H1 (cell line): ENCODE data around the gene TMSB10. TPM values are rescaled to one million over a fixed set of nuclear protein-coding genes. Genes with fewer than 3 reads are reported as not detected.

Source experiments
- BCL11A ChIP-seq, 2 experiments: IDR thresholded peaks; one replicate each; pipeline ENCODE4 v1.6.1; 2011; ENCODE audit warnings: low read depth in 2 of 2, low read length in 2 of 2, mild to moderate bottlenecking in 2 of 2
- CEBPB ChIP-seq: IDR thresholded peaks from 2 replicates; pipeline ENCODE4 v1.6.1; 2012; ENCODE audit warnings: low read depth, low read length
- CHD2 ChIP-seq: IDR thresholded peaks from 2 replicates; pipeline ENCODE4 v1.6.1; 2012; ENCODE audit warnings: low read length, improper control_type of control experiment
- CTBP2 ChIP-seq: IDR thresholded peaks from 2 replicates; pipeline ENCODE4 v1.7.0; 2011; ENCODE audit warnings: borderline replicate concordance, mild to moderate bottlenecking, moderate library complexity, mixed read lengths, low read length; ENCODE audit not compliant: insufficient read depth, insufficient read length
- FOSL1 ChIP-seq: IDR thresholded peaks from 2 replicates; pipeline ENCODE4 v1.6.1; 2011; ENCODE audit warnings: mild to moderate bottlenecking, low read depth, low read length, moderate library complexity; ENCODE audit not compliant: insufficient read depth
- GABPA ChIP-seq: IDR thresholded peaks from 2 replicates; pipeline ENCODE4 v1.6.1; 2011; ENCODE audit warnings: mild to moderate bottlenecking, low read length, moderate library complexity, borderline replicate concordance; ENCODE audit not compliant: insufficient read depth
- GTF2F1 ChIP-seq: IDR thresholded peaks from 2 replicates; pipeline ENCODE4 v1.6.1; 2012; ENCODE audit warnings: low read depth, low read length, improper control_type of control experiment, borderline replicate concordance
- KDM5A ChIP-seq: fragments of 200-600 bp; IDR thresholded peaks from 2 replicates; pipeline ENCODE4 v1.7.1; 2012; ENCODE audit warnings: mild to moderate bottlenecking, low read length, inconsistent platforms, mixed read lengths
- MAFK ChIP-seq: IDR thresholded peaks from 2 replicates; pipeline ENCODE4 v1.6.1; 2012; ENCODE audit warnings: low read depth, mild to moderate bottlenecking, improper control_type of control experiment, low read length
- MAX ChIP-seq: IDR thresholded peaks from 2 replicates; pipeline ENCODE4 v1.6.1; 2012; ENCODE audit warnings: inconsistent platforms
- NANOG ChIP-seq: IDR thresholded peaks from 2 replicates; pipeline ENCODE4 v1.6.1; 2011; ENCODE audit warnings: low read length, low read depth, mild to moderate bottlenecking, inconsistent platforms; ENCODE audit not compliant: insufficient read depth, poor library complexity, severe bottlenecking
- PHF8 ChIP-seq: fragments of 200-600 bp; sonication (generic); conservative IDR thresholded peaks from 2 replicates; pipeline ENCODE4 v1.7.1; 2012; ENCODE audit warnings: low read depth, mild to moderate bottlenecking, inconsistent platforms, low read length, moderate library complexity
- POLR2A ChIP-seq, 2 experiments: IDR thresholded peaks; 1 replicate in 1 of 2; 2 replicates in 1 of 2; pipeline ENCODE4 v1.6.1; 2011; ENCODE audit warnings: low read depth in 2 of 2, low read length in 2 of 2, mild to moderate bottlenecking in 2 of 2; ENCODE audit errors: control extremely low read depth in 1 of 2
- RNF2 ChIP-seq: fragments of 200-900, 300-1000 bp; sonication (generic); IDR thresholded peaks from 2 replicates; pipeline ENCODE4 v1.7.1; 2016; ENCODE audit warnings: borderline replicate concordance, low read depth, mild to moderate bottlenecking, antibody characterized with exemption, low read length; ENCODE audit not compliant: poor library complexity, severe bottlenecking; ENCODE audit errors: missing control alignments
- RXRA ChIP-seq: IDR thresholded peaks from 2 replicates; pipeline ENCODE4 v1.6.1; 2011; ENCODE audit warnings: low read depth, mild to moderate bottlenecking, low read length, moderate library complexity; ENCODE audit not compliant: insufficient read depth
- SIN3A ChIP-seq, 2 experiments: IDR thresholded peaks in 1 of 2; conservative IDR thresholded peaks in 1 of 2; 2 replicates each; pipeline ENCODE4 v1.6.1; 2011 to 2012; ENCODE audit warnings: low read length in 2 of 2, improper control_type of control experiment in 1 of 2, low read depth in 1 of 2, mild to moderate bottlenecking in 1 of 2
- SIRT6 ChIP-seq: IDR thresholded peaks from one replicate; pipeline ENCODE4 v1.7.1; 2012; ENCODE audit warnings: low read length, inconsistent platforms
- SP1 ChIP-seq: IDR thresholded peaks from 2 replicates; pipeline ENCODE4 v1.6.1; 2011; ENCODE audit warnings: low read depth, low read length
- SP2 ChIP-seq: IDR thresholded peaks from 2 replicates; pipeline ENCODE4 v1.6.1; 2012; ENCODE audit warnings: mild to moderate bottlenecking, low read length, inconsistent platforms
- SUZ12 ChIP-seq: fragments of 200-600 bp; sonication (generic); IDR thresholded peaks from 2 replicates; pipeline ENCODE4 v1.6.1; 2012; ENCODE audit warnings: mild to moderate bottlenecking, inconsistent platforms, low read length, moderate library complexity, mixed read lengths
- TAF1 ChIP-seq: IDR thresholded peaks from 2 replicates; pipeline ENCODE4 v1.6.1; 2011; ENCODE audit warnings: mild to moderate bottlenecking, low read depth, low read length
- USF2 ChIP-seq: IDR thresholded peaks from 2 replicates; pipeline ENCODE4 v1.6.1; 2011; ENCODE audit warnings: low read length, improper control_type of control experiment
- ZNF274 ChIP-seq: IDR thresholded peaks from 2 replicates; pipeline ENCODE4 v1.7.0; 2012; ENCODE audit warnings: low read length, borderline replicate concordance; ENCODE audit errors: extremely low read depth
- polyA plus RNA-seq, 7 experiments: library from polyadenylated mRNA; depleted of rRNA in 3 of 7; stranded (reverse) in 5 of 7; unstranded in 2 of 7; fragments of >200 nt in 5 of 7; fragments of 200-250 nt in 2 of 7; gene quantifications; 1 replicate in 5 of 7; 2 replicates in 1 of 7; 4 replicates in 1 of 7; pipeline versions ENCODE4 v1.2.1 to v1.2.3, GENCODE V29; 2011 to 2013; ENCODE audit warnings: missing spikeins in 2 of 7, mixed read lengths in 2 of 7
- total RNA-seq: library from RNA; stranded (reverse); fragmentation: NEBNext Ultra II Directional; extraction: Animal tissue kit (Norgen Biotek cat#: 25700); gene quantifications from 2 replicates; pipeline ENCODE4 v1.2.1, GENCODE V29; 2021

Gene TMSB10
- total and polyA plus RNA-seq, 2 of the 8 experiments (the other 6 are each of a cell fraction or from before 2014, with no cell fraction given), result 593 to 1,075 TPM

GRCh38 chr2:84881581-84882413 lies 23.7 kb upstream of the TMSB10 start (continued):
- TF ChIP-seq USF2, result no peak
- peak; percentile 58 for TF ChIP-seq MAX
- no peak for TF ChIP-seq ZNF274
- TF ChIP-seq NANOG, result no peak
- no peak for TF ChIP-seq SIRT6
- TF ChIP-seq SP1, result no peak
- TF ChIP-seq RXRA, result no peak
- no peak for TF ChIP-seq BCL11A (IDR thresholded peaks at IDR 0.05; ENCODE audit: low read depth in 2 of 2, low read length in 2 of 2)
- TF ChIP-seq GABPA, result no peak
- TF ChIP-seq TAF1, result no peak
- no peak for TF ChIP-seq PHF8
- no peak for TF ChIP-seq MAFK
- TF ChIP-seq POLR2A (IDR thresholded peaks at IDR 0.05; ENCODE audit: control extremely low read depth in 1 of 2, low read depth in 2 of 2, low read length in 2 of 2), result peak in 1 of 2 experiments; percentile 12; a peak in 1 of 3 replicates
- TF ChIP-seq RNF2, result no peak
- TF ChIP-seq CTBP2, result peak; percentile 9
- no peak for TF ChIP-seq CHD2
- TF ChIP-seq SUZ12, result peak; percentile 40; the same call in 1 of the 2 replicates
- no peak for TF ChIP-seq GTF2F1
- no peak for TF ChIP-seq FOSL1
- TF ChIP-seq SP2, result no peak
- TF ChIP-seq KDM5A, result no peak
- 0 out of 4 replicates have a peak, but pooled peaks of 1 of the 2 experiments have one; percentile 59 for TF ChIP-seq SIN3A (conservative IDR thresholded peaks at IDR 0.05 in 1 of 2, IDR thresholded peaks at IDR 0.05 in 1 of 2; ENCODE audit: low read depth in 1 of 2, low read length in 2 of 2)
- no peak for TF ChIP-seq CEBPB
